Vein endothelial cell (primary cell): ENCODE data around the gene AKTIP. TPM values are rescaled to one million over a fixed set of nuclear protein-coding genes. Genes with fewer than 3 reads are reported as not detected.

Experiments
- small RNA-seq: library from RNA; depleted of rRNA; stranded (forward); fragments of <200 nt; gene quantifications from one replicate; pipeline ENCODE3, GENCODE V24; 2012
- total RNA-seq: library from RNA; depleted of rRNA; stranded (reverse); fragments of >200 nt; gene quantifications from 2 replicates; pipeline ENCODE4 v1.2.3, GENCODE V29; 2012

The AKTIP gene
- 19.6 and 34.7 TPM in 2 replicates for total RNA-seq

GRCh38 chr16:53502331-53503269, at the start of gene AKTIP:
TSS of gene AKTIP (minus strand) at chr16:53503209. CDS start at chr16:53500259, 2,950 bp downstream.

Small RNA genes within 50 kb of the gene (small RNA-seq; reads per million reads assigned to genes)
- not detected for gene RNU6-1153P

Other genes starting within 250 kb of the AKTIP start
- 44.7 and 44.8 TPM in 2 replicates for gene RBL2, start 68.7 kb downstream of the AKTIP start, total RNA-seq
- gene RPGRIP1L, start 200.7 kb upstream of the AKTIP start, total RNA-seq, result 7.2 and 9.4 TPM in 2 replicates
- gene FTO, start 200.9 kb upstream of the AKTIP start, total RNA-seq, result 89.8 and 104 TPM in 2 replicates